Measurements from ENCODE around the gene LRRFIP1. TPM values are rescaled to one million over a fixed set of nuclear protein-coding genes. Genes with fewer than 3 reads are reported as not detected.

Gene LRRFIP1
- total and polyA plus RNA-seq, 2 of the 13 experiments (the other 11 are each of a cell fraction or from before 2014, with no cell fraction given) = 15.9 to 40.5 TPM

DNA sequence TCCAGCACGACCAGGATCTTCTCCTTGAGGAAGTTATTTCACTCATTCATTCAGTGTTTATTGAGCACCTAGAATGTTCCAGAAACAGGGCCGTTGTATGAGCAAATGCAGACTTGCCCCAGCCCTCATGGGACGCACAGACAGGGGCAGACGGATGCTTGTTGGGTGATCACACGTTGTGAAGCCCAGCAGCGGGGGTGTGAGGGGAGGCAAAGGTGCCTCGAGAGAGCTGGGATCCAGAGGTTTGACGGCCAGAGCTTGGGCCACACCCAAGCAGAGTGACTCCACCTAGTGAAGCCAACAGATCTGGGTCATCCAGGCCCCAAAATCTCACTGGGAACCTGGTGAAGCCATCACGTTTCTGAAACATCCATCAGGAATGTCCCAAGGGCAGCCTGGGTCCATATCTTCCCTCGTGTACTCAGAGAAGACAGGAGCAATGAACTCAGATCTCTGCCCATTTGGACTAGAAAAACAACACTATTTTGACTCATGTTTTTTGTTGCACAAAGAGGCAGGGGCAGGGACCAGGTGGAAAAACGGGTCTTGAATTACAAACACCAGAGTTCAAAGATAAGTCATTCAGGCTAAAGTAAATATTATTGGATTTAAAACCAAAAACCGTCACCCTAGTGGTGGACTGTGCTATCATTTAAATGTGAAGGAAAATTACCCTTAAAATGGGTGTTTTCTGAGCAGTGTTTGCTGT, 116.3 kb downstream of the LRRFIP1 start (continued):
- TF ChIP-seq, protein P1, sequence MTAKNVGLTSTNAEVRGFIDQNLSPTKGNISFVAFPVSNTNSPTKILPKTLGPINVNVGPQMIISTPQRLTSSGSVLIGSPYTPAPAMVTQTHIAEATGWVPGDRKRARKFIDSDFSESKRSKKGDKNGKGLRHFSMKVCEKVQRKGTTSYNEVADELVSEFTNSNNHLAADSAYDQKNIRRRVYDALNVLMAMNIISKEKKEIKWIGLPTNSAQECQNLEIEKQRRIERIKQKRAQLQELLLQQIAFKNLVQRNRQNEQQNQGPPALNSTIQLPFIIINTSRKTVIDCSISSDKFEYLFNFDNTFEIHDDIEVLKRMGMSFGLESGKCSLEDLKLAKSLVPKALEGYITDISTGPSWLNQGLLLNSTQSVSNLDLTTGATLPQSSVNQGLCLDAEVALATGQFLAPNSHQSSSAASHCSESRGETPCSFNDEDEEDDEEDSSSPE (CRISPR knock-in tag; IDR thresholded peaks at IDR 0.05) = no peak; the same call in 1 of the 2 replicates
- TF ChIP-seq ZNF264 (CRISPR knock-in tag; IDR thresholded peaks at IDR 0.05) = 0 out of 2 replicates have a peak, but pooled peaks have one; percentile 52
- no peak for TF ChIP-seq ZNF766 (CRISPR knock-in tag; IDR thresholded peaks at IDR 0.05; ENCODE audit: borderline replicate concordance)
- TF ChIP-seq, protein P2, sequence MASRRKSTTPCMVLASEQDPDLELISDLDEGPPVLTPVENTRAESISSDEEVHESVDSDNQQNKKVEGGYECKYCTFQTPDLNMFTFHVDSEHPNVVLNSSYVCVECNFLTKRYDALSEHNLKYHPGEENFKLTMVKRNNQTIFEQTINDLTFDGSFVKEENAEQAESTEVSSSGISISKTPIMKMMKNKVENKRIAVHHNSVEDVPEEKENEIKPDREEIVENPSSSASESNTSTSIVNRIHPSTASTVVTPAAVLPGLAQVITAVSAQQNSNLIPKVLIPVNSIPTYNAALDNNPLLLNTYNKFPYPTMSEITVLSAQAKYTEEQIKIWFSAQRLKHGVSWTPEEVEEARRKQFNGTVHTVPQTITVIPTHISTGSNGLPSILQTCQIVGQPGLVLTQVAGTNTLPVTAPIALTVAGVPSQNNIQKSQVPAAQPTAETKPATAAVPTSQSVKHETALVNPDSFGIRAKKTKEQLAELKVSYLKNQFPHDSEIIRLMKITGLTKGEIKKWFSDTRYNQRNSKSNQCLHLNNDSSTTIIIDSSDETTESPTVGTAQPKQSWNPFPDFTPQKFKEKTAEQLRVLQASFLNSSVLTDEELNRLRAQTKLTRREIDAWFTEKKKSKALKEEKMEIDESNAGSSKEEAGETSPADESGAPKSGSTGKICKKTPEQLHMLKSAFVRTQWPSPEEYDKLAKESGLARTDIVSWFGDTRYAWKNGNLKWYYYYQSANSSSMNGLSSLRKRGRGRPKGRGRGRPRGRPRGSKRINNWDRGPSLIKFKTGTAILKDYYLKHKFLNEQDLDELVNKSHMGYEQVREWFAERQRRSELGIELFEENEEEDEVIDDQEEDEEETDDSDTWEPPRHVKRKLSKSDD (CRISPR knock-in tag; IDR thresholded peaks at IDR 0.05; ENCODE audit: low read depth) = no peak
- no peak for TF ChIP-seq ZNF446 (CRISPR knock-in tag; IDR thresholded peaks at IDR 0.05)
- no peak for TF ChIP-seq MATR3 (CRISPR knock-in tag; IDR thresholded peaks at IDR 0.05)
- TF ChIP-seq, protein P3, sequence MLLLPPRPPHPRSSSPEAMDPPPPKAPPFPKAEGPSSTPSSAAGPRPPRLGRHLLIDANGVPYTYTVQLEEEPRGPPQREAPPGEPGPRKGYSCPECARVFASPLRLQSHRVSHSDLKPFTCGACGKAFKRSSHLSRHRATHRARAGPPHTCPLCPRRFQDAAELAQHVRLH (CRISPR knock-in tag; IDR thresholded peaks at IDR 0.05; ENCODE audit: borderline replicate concordance, low read depth) = peak; percentile 54; the same call in 1 of the 2 replicates
- TF ChIP-seq ZNF547 (CRISPR knock-in tag; IDR thresholded peaks at IDR 0.05) = peak; percentile 54
- peak; percentile 53 for TF ChIP-seq MYC (CRISPR knock-in tag; IDR thresholded peaks at IDR 0.05; ENCODE audit: borderline replicate concordance)
- peak; percentile 79 for TF ChIP-seq HNF4G (IDR thresholded peaks at IDR 0.05; ENCODE audit: borderline replicate concordance, low read depth, low read length)
- peak; percentile 84 for TF ChIP-seq HNF4G (CRISPR knock-in tag; IDR thresholded peaks at IDR 0.05; ENCODE audit: borderline replicate concordance, low read depth)
- TF ChIP-seq, protein P4, sequence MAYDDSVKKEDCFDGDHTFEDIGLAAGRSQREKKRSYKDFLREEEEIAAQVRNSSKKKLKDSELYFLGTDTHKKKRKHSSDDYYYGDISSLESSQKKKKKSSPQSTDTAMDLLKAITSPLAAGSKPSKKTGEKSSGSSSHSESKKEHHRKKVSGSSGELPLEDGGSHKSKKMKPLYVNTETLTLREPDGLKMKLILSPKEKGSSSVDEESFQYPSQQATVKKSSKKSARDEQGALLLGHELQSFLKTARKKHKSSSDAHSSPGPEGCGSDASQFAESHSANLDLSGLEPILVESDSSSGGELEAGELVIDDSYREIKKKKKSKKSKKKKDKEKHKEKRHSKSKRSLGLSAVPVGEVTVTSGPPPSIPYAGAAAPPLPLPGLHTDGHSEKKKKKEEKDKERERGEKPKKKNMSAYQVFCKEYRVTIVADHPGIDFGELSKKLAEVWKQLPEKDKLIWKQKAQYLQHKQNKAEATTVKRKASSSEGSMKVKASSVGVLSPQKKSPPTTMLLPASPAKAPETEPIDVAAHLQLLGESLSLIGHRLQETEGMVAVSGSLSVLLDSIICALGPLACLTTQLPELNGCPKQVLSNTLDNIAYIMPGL (CRISPR knock-in tag; IDR thresholded peaks at IDR 0.05; ENCODE audit: borderline replicate concordance in 1 of 2, low read depth in 1 of 2) = peak in 1 of 2 experiments; percentile 55; a peak in 2 of 4 replicates
- TF ChIP-seq PPARG (CRISPR knock-in tag; conservative IDR thresholded peaks at IDR 0.05) = peak; percentile 76
- no peak for TF ChIP-seq NFYC (CRISPR knock-in tag; IDR thresholded peaks at IDR 0.05)
- TF ChIP-seq ZNF598 (CRISPR knock-in tag; IDR thresholded peaks at IDR 0.05; ENCODE audit: borderline replicate concordance) = peak; percentile 85; the same call in 1 of the 2 replicates
- no peak for TF ChIP-seq NFYB (CRISPR knock-in tag; IDR thresholded peaks at IDR 0.05)
- TF ChIP-seq ZNF501 (CRISPR knock-in tag; IDR thresholded peaks at IDR 0.05) = peak; percentile 64
- TF ChIP-seq PAWR (CRISPR knock-in tag; IDR thresholded peaks at IDR 0.05; ENCODE audit: borderline replicate concordance) = no peak
- no peak for TF ChIP-seq HES4 (CRISPR knock-in tag; IDR thresholded peaks at IDR 0.05; ENCODE audit: borderline replicate concordance)
- TF ChIP-seq, protein P5, sequence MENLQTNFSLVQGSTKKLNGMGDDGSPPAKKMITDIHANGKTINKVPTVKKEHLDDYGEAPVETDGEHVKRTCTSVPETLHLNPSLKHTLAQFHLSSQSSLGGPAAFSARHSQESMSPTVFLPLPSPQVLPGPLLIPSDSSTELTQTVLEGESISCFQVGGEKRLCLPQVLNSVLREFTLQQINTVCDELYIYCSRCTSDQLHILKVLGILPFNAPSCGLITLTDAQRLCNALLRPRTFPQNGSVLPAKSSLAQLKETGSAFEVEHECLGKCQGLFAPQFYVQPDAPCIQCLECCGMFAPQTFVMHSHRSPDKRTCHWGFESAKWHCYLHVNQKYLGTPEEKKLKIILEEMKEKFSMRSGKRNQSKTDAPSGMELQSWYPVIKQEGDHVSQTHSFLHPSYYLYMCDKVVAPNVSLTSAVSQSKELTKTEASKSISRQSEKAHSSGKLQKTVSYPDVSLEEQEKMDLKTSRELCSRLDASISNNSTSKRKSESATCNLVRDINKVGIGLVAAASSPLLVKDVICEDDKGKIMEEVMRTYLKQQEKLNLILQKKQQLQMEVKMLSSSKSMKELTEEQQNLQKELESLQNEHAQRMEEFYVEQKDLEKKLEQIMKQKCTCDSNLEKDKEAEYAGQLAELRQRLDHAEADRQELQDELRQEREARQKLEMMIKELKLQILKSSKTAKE (CRISPR knock-in tag; IDR thresholded peaks at IDR 0.05; ENCODE audit: borderline replicate concordance) = peak; percentile 80
- TF ChIP-seq ZNF205 (CRISPR knock-in tag; IDR thresholded peaks at IDR 0.05) = peak; percentile 71; the same call in 1 of the 2 replicates

Data from HepG2 (cell line).